TTC549 (cell line): ENCODE data around the gene SERPINA12.

ENCODE experiments used
- FAIRE-seq: peaks from 2 replicates; lab custom pipeline; 2012; peaks lifted over from hg19 to GRCh38; lab: Jason Lieb, UNC

Gene SERPINA12, protein sequence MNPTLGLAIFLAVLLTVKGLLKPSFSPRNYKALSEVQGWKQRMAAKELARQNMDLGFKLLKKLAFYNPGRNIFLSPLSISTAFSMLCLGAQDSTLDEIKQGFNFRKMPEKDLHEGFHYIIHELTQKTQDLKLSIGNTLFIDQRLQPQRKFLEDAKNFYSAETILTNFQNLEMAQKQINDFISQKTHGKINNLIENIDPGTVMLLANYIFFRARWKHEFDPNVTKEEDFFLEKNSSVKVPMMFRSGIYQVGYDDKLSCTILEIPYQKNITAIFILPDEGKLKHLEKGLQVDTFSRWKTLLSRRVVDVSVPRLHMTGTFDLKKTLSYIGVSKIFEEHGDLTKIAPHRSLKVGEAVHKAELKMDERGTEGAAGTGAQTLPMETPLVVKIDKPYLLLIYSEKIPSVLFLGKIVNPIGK

GRCh38 chr14:94509356-94509755 lies at the start of gene SERPINA12:
SERPINA12 (minus strand) TSS chr14:94509469; CDS start chr14:94498397, 11,072 bp downstream.
- no peak for FAIRE-seq

DNA sequence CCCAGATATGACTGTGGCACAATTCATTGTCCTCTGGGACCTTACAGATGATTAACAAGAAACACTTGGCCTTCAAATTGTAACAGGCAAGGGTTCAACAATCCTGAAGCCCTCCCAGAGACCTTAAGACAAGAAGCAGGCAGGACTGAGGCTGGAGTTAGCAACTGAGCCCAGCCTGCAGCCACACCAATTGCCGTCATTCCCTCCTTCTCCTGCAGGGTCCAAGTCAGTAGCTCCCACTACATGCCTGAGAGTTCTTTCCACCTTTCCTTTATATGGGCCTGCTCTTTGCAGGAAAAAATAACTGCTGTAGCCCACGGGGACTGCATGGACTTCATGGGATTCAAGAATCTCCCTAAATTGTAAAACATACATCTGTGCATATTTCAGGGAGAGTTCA lies 49.6 kb upstream of the SERPINA12 start:
- FAIRE-seq, result no peak

DNA sequence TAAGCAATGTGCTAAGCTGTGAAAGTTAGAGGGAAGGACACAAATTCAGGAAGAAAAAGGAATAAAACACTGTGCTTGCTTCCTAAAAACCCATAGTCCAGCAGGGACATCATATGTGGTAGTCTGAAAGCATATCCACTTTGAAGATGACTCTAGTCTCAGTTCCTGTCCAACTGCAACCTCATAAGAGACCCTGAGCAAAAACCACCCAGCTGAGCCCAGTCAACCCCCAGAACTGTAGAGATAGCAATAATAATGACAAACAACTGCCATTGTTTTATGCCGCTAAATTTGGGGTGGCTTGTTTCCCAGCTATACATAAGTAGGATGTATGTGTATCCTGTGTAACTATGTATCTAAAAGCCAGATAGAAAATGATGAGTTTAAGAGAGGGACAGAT lies 48.1 kb upstream of the SERPINA12 start:
- no peak for FAIRE-seq

DNA sequence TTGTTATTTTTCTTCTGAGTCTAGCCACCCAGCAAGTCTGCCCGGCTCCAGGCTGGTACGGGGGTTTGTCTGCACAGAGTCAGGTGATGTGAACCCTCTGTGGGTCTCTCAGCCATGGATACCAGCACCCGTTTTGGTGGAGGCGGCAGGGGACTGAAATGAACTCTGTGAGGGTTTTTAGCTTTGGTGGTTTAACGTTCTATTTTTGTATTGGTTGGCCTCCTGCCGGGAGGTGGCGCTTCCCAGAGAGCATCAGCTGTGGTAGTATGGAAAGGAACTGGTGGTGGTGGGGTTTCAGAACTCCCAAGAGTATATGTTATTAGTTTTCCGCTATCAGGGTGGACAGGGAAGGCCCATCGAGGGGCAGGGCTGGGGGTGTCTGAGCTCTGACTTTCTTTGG lies 46.7 kb upstream of the SERPINA12 start:
- no peak for FAIRE-seq

DNA sequence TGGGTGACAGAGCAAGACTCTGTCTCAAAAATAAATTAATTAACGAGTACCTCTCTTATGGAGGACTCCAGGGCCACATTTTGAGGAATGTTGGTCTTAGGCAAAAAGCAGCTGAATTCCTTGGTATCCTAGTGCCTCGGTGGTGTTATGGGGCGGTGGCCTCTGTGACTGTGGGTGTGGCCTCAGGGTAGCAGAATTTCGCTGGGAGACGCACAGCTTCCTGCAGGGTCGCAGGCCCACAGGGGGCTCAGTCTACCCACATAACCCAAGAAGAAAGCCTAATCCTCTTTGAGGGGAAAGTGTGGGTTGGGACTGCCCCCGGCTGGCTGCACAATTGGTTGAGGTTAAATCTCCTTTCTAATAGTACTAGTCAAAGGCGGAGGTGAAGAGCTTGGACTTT lies 40.8 kb upstream of the SERPINA12 start:
- no peak for FAIRE-seq

DNA sequence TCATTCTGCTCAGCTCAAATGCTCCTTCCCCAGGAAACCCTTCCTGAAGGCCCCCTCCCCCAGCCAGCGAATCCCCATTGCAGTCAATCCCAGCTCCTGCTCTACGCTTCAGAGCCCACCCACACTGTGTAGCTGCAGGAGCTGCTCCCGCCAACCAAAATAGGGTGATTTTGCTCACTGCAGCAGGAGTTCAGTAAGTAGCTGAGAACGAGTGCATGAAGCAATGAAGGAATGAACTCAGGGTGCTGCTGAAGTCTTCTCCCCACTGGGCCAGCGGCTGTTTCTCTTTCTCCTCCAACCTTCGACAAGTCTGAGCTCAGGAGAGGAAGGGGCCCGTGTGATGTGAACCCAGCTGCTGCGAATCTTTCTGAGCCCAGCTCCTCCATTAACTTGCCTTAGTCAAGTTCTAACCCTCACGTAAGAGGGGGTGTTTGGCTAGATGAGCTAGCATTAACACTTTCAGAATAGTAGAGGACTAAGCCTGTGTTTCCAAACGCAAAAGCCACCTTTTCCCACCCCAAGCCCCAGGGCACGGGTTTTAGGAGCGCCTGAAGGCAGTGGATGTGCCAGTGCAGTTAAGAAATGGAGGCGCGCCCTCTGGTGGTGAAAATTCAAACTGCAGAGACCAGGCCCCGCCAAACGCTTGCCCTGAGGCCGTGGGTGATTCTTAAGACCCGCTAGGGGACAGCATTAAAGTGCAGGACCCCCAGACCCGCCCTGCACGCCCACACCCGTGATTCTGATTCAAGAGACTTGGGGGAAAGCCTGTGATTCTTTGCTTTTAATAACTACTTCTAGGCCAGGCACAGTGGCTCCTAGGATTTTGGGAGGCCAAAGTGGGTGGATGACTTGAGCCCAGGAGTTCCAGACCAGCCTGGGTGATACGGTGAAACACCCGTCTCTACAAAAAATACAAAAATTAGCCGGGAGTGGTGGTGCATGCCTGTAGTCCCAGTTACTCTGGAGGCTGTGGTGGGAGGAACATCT lies 40.0 kb upstream of the SERPINA12 start:
- FAIRE-seq, result no peak

DNA sequence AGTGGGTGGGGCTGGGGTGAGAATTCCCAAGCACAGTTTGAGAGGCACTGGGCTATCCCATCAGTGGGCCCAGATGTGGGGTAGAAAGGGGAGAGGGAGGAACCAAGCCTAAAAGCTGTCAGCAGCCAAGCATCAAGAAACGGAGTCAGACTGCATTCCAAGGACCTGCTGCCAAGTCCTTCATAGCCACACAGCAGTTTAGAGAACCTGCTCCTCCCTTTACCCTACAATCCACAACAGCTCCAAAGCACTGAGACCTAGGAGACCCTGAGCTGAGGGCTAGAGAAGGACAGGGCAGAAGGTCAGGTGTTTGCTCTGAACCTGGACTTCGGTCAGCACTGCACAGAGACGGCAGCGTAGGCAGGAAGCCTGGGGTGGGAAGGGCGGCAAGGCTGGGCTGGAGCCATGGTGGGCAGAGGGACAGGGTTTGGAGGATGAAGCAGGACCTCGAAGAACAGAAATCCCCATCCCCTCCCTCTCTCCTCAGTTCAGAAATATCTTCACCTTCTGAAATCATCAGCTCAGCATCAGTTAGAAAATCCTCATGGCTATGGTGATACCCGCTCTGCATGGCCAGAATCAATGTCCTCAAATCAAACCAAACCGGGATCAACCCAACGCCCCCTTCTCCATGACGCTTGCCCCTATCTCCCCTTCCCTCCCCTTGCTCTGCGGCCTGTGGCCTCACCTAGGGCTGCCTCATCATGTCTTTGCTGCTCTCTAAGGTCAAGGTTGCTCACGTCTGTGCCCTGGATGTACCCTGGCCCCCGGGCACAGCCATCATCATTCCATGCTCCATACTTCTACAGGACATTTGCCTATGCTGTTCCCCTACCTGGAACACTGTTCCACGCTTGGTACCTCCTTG lies 39.1 kb upstream of the SERPINA12 start:
- FAIRE-seq, result no peak

- no peak for FAIRE-seq
Observed at GRCh38 chr14:94547726-94548125, 38.5 kb upstream of the SERPINA12 start.

DNA sequence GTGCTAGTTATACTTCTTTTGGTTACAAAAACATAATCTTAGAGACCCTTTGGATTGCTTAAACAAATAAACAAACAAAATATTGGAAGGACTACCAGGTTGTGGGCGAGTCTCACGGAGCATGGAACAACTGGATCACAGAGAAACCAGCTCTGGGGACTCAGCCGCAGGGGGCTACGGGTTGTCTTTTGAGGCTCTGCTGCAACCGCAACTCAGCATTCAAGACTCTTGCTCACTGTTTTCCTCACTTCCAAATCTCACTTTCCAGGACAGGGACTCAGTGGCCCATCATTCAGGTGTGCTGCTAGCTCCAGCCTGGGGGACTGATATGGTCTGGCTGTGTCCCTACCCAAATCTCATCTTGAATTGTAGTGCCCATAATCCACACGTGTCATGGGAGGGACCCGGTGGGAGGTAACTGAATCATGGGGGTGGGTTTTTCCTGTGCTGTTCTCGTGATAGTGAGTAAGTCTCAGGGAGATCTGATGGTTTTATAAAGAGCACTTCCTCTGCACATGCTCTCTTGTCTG lies 37.9 kb upstream of the SERPINA12 start:
- no peak for FAIRE-seq

GRCh38 chr14:94545131-94545841 lies 36.0 kb upstream of the SERPINA12 start:
- no peak for FAIRE-seq

- FAIRE-seq, result no peak
Observed at GRCh38 chr14:94544726-94545125, 35.5 kb upstream of the SERPINA12 start.

DNA sequence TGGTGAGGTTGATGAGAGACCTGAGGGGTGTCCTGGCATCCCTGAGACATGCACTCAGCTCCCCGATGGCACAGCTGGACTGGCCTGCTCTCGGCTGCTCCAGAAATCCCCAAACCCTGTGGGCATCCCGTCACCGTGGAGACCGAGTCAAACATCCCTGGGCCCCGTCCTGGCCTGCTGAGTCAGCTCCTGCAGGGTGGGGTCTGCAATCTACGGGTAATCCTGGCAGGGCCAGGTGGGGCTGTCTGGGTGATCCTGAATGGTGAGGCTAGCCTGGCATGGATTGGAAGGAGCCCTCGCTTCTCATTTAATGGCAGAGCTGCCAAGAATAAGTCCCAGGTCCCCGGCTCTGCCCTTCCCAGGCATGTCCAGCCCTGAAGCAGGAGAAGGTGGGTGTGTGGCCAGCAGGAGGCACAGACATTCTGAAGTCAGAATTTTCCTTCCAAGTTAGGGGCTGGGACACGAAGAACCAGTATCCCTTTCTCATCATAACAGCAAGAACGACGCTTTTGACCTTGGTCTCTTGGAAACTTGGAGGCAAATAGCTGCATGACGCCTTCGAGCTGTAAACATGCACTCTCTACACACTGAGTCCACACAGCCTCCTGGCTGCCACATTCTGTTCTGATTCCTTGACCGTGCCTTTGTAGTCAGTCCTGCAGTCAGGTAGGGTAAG lies 34.3 kb upstream of the SERPINA12 start:
- FAIRE-seq, result no peak

GRCh38 chr14:94542811-94543440 lies 33.7 kb upstream of the SERPINA12 start:
- FAIRE-seq, result no peak

DNA sequence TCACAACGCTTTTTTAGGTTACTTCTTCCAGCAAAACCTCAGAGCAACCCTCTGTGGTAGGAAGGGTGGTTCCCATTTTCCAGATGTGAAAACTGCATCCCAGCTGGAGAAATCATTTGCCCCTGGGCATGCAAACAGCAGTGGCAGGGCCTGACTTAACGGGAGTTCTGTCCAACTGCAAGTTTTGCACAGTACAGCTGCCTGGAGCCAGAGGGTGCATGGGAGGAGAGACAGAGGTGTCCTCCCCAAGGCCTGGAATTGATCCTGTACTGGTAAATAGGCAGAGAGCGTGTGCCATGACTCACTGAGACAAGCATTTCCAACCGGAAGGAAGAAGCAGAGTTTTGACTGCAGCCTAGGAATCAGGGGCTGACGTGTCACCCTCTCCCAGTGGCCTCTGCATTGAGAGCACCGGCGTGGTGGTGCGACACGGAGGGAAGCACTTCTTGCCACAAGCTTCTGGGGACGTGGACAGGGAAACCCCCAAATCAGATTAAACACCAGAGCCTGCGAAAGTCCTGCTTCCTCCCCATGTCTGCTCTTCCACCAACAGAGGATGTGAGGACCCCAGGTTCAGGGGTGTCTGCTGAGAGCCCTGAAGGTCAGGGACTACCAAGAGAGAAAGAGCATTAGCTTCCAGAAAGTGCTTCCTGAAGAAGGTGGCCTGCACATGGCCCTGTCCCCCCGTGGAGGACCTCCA lies 33.0 kb upstream of the SERPINA12 start:
- no peak for FAIRE-seq

DNA sequence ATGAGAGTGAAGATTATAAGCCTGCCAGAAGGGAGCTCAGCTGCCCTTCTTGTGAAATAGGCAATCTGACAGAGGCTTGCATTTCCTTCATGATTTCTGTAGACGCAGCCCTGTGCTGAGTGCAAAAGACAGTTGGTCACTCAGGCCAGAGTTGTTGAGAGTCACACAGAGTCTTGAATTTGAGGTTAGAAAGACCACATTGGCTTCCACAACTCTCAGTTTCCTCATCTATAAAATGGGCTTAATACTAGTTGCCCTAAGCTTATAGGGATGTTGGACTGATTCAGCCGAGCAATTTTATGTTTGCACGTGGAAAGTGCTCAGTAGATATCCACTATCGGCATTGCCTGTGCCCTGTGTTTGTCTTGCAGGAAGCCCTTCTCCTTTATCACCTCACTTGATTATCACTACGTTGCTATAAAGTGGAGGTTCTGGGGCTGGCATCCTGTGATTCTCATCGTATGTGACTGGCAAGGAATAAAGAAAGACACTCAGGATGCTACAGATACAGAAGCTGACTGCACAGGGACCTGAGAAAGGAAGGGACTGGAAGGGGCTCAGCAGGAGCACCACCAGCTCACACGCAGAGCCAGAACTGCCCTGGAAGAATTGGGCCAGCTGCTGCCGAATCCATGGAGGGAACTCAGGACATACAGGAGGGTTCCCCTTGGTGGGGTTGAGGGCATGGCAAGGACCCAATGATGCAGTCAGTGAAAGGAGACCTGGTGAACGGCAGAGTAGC lies 32.1 kb upstream of the SERPINA12 start:
- no peak for FAIRE-seq

DNA sequence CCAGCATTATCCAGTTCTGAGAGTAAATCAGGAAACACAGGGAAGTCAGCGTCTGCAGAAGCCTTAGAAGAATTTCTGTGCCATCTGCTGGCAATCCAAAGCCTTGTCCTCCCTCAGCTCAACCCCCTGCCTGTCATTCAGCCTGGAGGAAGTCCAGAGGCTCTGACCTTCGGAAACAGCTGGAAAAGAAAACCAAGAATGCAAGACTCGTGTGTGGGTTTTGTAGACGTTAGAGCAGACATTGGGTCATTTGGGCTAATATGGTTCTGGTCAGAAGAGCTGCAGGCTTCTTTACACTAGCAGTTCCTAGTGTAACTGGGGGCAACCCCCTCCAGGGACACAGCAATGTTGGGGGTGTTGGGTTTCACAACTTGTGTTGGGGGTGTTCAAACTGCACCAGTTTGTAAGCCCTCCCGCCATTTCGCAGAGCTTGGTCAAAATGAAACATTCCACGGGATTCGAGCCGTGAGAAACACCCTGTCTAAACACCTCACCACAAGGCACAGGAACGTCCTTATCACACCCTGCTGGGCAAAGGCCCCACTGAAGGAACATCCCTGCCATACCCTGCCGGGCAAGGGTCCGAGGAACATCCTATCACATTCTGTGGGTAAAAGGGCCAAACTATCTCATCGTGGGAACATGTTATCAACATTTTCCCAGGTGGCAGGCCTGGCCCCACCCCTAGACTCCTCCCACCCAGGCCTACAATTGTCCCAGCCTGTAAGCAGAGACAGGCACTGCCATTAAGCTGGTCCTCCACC lies 30.9 kb upstream of the SERPINA12 start:
- FAIRE-seq, result no peak

- FAIRE-seq, result no peak
Observed at GRCh38 chr14:94539181-94539580, 29.9 kb upstream of the SERPINA12 start.
